CD4-positive, alpha-beta T cell treated with Interleukin-17A for 1 hour (primary cell): ENCODE measurements around the gene VARS2.
"Not testable (repeated sequence)": the region's sequence is repeated elsewhere in the genome, so short reads cannot be mapped to it uniquely, and the experiment has no call there.

ENCODE experiments used
- DNase-seq: peaks from one replicate; pipeline ENCODE4 v3.0.0-alpha.2; 2020

Gene VARS2

DNA sequence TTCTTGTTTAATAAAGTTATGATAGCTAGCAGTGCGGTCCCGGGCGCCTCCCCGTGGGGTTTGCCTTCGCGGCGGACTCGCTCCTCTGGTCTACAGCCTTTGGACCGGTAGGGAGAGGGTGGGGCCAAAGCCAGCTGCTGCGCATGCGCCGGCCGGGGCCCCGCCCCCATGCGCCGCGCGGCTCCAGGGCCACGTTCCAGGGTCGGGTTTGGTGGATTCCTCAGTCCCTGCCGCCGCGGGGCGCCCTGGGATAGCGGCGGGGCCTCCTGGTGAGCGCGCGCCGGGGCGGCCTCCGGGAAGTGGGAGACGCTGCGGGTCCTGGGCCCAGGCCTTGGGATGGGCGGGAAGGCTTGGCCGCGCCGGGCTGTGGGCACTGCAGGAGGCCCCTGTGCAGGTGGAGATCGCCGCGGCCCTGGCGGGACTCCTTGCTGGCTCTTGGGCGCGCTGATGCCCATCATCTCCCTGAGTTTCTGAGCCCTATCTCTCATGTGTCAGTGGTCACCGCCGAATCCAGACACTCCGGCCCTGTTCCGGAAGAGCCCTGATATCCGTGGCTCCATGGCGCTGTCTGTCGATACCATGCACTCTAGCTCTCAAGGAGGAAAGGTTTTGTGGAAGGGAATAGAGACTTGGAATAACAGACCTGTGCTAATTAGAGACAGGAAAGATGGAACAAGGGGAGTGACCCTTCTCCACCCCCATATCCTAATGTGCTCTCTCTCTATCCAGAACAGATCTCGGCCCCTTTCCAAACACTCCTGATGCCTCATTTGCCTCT, at the start of gene VARS2:
VARS2 (plus strand) TSS at position 163 of the 778 bp plus-strand sequence; CDS start at position 762, 599 bp downstream.
- DNase-seq: peak; percentile 92

DNA sequence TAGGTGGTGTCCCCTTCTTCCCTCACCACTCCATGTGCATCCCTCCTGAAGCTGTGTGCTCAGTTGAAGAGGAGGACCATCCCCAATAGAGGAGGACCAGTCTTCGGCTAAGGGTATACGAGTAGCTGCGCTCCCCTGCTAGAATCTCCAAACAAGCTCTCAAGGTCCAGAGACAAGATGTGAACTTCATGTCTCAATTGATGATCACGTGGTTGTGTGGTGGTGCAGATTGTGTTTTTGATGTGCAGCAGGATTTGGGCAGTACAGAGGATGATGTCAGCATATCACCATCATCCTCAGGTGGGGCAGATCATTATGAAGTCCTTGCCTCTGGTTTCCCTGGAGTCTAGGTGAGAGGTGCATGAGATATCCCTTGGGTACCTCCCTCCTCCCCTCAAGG, 49.7 kb upstream of the VARS2 start:
- DNase-seq: no peak

DNA sequence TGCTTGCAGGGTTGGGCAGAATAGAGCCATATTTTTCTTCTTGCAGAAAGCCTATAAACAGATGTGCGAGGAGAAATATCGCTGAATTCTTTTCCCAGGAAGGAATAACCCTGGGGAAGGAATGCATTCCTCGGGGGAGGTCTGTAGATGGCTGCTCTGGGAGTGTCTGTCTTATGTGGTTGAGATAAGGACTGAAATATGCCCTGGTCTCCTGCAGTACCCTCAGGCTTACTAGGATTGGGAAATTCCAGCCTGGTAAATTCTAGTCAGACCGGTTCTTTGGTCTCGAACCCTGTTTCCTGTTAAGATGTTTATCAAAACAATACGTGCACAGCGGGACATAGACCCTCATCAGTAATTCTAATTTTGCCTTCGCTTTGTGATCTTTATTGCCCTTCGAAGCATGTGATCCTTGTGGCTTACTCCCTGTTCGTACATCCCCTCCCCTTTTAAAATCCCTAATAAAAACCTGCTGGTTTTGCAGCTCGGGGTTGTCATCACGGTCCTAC, 44.7 kb upstream of the VARS2 start:
- DNase-seq: not testable (repeated sequence)

DNA sequence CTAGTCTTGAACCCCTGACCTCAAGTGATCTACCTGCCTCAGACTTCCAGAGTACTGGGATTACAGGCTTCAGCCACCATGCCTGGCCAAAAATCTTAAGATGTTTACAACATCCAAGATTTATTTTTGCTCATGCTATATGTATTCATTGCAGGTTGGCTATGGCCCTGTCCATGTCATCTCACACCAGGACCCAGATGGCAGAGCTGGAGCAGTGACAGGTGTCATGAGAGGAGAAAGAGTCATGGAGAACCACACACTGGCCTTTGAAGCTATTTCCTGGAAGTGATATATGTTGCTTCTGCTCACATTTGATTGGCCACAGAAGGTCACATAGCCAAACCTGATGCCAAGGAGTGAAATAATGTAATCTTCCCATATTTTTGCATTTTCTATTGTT, 43.5 kb upstream of the VARS2 start:
- DNase-seq: no peak

DNA sequence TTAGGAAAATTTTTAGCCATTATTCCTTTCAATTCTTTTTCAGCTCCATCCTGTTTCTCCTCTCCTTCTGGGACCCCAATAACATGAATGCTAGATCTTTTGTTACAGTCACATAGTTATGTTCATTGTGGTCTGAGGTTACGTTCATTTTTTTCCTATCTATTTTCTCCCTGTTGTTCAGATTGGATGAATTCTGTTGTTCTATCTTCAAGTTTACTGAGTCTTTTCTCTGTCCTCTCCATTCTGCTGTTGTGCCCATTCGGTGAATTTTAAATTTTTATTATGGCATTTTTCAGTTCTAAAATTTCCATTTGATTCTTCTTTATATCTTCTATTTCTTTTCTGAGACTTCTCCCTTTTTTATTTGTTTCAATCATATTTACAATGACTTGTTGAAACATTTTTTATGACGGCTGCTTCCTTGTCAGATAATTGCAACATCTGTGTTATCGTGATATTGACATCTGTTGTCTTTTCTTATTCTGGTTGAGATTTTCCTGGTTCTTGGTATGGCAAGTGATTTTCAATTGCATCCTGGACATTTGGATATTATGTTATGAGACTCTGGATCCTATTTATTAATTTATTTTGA, 42.4 kb upstream of the VARS2 start:
- no peak for DNase-seq

DNA sequence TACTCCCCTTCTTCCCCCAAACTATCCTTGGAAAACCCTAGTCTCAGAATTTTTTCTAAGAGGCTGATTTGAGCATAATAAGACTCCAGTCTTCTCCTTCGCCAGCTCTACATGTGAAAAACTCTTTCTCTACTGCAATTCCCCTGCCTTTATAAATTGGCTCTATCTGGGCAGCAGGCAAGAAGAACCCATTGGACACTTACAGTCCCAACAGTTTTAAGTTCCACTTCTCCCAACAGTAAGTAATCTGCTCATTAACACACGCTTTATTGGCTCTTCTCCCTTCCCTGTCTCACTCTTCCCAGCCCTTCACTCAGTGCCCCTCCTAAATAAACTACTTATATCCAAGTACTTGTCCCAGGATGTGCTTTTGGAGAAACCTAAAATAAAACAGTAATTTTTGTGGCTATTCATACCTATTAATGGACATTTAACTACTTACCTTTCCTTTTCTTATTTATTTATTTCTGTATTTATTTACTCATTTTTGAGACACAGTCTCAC, 40.8 kb upstream of the VARS2 start:
- DNase-seq: no peak

DNA sequence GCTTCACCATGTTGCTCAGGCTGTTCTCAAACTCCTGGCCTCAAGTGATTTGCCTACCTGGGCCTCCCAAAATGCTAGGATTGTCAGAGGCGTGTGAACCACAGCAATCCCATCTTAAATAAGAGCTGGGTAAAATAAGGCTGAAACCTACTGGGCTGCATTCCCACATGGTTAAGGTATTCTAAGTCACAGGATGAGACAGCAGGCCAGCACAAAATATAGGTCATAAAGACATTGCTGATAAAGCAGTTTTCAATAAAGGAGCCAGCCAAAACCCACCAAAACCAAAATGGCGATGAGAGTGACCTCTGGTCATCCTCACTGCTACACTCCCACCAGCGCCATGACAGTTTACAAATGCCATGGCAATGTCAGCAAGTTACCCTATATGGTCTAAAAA, 40.2 kb upstream of the VARS2 start:
- DNase-seq: not testable (repeated sequence)

DNA sequence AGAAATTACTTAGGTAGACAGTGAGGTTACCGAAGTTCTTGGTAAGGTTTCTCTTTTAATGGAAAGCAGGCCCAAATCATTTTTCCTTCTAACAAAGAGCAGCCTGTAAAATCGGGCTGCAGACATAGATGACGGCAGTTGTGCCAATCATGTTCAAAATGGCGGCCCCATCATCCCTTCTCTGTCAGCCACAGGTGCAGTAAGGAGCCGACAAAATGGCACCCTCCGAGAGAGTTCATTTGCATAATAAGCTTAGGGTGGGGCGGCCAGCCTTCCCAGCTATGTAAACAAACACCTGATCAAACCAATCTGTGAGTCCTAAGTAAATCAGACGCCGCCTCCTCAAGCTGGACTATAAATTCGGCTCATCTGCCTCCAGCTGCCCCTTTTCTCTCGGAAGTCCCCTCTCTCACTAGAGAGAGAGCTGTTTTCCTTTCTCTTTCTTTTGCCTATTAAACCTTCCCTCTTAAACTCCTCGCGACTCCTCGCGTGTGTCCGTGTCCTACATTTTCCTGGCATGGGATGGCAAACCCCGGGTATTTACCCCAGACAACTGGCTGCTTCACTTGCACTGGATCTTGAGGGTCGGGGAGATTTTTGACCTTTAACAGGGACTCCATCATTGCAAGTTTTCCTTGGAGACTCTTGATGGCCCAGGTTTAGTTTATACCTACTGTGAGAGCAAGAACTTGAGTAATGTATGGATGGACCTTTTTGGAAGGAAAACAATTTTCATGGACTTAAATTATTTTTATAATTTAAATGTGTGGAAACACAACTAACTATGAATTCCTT, 38.6 kb upstream of the VARS2 start:
- no peak for DNase-seq

DNA sequence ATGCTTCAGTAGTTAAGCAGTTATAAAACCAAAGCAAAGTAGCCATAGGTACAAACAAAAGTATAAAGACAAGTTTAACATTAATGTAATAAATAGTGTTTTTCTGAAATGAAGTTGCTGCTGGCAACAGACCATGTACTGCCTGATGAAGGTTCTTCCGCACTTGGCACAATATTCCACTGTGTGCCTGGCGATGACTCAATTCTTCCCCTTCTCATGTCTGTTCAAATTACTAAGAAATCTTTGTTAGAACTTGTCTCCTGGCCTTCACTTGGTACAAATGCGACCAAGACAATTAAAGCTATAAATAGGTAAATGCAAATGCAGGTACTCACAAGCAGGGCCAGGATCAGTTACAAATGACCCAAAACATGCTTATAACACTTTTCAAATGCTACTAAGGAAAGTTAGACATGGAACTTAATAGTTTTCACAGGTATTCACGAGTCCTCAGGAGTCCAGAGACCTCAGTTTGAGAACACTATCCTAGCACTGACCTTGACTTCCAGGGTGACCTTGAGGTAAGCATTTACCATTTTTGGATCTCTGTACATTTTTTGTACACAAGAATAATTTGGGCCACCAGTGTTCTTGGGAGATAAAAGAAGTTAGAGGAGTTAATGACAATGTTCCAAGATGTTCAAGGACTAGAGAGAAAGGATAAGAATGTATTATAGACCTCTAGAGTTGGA, 37.9 kb upstream of the VARS2 start:
- DNase-seq: no peak

DNA sequence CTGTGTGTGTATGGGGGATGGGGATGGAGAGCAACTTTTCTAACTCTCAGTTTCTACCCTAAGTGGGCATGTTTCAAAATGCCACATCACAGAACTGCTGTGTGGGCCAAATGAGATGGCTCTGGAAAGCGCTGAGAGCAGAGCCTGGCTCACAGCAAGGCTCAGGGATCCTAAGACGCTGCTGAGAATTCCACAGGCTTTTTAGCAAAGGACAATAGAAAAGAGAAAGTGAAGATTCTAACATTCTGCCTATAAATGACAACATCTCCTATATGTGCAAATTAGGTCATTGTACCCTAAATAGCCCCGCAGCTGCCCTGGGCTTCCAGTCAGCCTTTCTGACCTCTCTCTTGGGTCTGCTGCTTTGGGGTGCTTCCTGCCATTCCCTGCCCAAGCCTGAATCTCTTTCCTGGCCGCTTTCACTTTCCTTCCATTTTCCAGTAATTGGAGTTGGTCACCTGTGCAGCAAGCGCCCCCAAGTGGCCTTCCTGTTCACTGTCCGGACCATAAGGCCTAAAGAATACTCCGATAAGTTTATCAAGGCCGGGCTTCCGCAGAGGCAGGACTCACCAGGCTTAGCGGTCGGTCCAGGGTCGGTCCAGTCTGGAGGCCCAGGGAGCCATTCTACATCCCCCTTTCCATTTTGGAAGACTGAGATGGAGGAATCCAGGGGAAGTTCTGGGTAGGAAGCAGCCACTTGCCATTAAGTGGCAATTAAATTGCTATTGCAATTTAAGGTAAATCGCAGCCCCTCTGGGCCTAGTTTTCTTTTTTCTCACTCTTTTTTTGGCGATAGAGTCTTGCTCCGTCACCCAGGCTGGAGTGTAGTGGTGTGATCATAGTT, 36.4 kb upstream of the VARS2 start:
- DNase-seq: peak; percentile 82

DNA sequence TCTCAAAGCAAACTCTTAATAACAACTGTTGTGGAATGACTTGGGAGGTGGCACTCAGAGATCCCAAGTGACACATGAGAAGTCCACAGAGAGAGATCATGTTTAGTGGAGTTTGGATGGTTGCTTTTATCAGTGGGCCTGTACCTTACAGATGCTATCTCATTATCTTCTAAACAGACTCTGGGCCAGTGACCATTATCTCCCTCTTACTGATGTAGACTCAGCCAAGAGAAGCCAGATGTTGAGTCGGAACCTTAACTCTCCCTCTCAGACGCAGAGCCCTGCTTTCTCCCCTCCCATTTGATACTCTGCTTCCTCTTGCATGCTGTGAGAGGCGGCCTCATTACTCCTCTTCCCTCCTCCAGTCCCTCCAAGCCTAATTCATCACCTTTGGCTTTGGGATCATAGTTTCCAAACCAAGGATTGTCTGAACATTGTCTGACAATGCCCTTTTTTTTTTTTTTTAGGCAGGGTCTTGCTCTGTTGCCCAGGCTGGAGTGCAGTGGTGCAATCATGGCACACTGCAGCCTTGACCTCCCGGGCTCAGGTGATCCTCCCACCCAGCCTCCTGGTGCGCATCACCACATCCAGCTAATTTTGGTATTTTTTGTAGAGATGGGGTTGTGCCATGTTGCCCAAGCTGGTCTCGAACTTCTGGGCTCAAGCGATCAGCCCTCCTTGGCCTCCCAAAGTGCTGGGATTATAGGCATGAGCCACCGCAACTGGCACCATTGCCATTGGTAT, 34.2 kb upstream of the VARS2 start:
- no peak for DNase-seq

DNA sequence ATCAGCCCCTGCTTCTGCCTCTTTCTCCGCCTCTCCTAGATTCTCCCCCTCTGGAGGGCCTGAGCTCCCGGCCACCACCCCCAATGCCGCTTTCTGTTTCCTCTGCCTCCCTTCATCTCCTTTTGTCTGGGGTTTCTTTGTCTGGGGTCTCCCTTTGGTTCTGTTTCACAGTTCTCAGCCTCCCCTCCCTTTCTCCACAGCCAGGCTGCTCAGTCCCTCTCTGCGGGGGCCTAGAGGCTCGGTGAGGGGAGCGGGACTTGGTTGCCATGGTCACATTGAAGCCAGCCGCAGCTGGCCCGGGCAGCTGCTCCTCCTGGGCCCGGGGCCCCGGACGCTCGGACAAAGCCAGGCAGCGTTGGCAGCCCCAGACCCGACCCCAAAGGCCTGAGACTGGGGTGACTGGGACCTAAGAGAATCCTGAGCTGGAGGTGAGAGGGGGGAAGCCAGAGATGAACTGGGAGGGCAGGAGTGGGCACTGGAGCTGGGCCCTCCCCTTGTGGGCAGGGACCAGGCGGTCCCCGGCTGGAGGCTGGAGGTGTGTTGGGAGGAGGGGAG, 33.3 kb upstream of the VARS2 start:
- DNase-seq: no peak

DNA sequence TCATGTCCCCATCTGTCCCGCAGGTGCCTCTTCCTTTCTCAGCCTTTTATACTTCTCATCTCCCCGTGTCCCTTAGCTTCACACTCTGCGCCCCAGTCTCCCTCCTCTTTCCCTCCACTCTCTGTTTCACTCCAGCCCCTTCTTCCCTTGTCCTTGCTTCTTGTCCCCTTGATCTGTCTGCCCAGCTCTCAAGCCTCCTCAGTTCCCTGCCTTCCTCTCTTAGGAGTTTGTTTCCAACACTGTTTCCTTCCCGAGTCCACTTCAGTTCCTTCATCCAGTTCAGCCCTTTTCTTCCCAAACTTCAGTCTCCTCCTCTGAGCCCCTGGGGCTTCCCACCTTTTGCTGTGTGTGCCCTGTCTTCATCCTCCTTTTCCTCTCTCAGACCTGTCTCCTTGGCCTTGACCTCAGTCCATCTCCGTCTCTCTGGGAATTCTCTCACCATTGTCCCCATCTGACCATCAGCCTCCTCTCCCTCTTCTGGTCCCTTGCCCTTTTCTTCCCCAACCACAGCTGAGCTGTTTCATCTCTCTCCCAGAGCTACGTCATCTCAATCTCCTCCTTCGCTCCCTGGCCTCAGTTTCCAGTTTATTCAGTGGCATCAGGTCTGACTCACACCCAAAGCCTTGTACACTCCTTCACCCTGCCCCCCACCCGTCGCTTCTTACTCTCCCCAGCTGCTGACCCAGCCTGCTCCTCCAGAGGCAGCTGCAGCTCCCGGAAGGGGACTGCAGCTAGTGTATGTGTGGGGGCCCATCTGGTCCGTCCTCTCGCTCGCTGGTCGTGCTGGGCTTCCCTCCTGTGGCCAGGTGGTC, 32.4 kb upstream of the VARS2 start:
- DNase-seq: no peak

DNA sequence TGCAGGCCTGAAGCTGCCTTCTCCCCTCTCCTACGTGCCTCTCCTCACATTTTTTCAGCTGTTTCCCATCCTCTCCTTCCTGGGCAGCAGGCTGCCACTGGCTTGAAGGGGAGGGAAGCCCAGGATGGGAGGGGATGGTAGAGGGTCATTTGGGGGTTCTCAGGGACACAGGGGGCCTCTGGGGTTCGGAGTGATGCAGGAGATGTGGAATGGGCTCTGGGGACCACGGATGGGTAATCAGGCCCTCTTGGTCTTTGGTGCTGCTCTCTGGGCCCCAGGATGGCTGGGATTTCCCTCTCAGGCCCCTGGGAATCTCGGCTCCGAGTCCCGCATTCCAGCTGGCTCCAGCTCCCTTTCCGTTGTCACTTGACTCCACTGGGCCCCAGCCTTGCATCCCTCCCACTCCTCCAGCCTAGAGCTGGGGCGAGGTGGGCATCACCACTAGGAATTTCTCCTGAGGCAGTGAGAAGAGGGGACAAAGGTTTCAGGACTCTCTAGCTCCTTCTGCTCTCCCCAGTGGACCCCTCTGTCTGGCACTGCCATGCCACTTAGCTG, 31.8 kb upstream of the VARS2 start:
- DNase-seq: no peak

DNA sequence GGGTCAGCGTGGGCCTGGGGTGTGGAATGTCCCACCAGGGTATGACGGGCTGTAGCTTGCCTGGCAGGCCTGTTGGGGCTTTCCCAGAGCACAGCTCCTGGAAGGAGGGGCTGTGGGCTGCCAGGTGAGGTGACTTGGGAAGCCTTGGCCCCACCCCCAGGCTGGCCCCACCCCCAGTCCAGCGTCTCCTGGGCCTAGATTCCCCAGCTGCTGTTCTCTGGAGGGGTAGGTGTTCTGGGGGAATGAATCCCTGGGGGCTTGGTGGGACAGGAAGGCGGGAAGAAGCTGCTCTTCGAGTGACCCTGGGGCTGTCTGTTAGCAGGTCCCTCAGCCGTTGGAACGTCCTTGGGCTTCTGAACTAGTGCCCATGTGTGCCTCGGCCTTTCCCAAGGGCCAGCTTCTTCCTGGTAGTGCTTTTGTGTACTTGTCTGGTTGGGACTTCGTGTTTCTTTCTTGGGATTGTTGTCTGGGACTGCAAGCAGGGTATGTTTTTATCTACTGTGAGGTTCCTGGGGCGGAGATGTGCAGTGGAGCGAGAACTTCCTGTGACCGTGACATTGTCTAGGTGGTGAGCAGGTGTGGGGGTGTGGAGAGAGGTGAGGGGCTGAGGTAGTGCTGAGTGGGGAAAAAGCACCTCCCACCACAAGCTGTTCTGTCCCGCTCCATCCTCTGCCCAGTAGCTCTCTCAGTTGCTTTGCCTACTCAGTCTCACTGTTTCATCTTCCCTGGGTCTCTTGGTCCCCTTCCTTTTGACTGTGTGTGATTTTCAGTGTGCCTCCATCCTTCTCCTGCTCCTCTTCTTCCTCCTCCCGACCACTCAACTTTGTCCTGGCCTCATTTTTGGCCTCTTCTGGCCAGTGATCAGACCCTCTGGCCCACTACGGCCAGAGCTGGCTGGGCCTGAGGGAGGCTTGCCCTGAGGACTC, 31.0 kb upstream of the VARS2 start:
- peak; percentile 7 for DNase-seq

DNA sequence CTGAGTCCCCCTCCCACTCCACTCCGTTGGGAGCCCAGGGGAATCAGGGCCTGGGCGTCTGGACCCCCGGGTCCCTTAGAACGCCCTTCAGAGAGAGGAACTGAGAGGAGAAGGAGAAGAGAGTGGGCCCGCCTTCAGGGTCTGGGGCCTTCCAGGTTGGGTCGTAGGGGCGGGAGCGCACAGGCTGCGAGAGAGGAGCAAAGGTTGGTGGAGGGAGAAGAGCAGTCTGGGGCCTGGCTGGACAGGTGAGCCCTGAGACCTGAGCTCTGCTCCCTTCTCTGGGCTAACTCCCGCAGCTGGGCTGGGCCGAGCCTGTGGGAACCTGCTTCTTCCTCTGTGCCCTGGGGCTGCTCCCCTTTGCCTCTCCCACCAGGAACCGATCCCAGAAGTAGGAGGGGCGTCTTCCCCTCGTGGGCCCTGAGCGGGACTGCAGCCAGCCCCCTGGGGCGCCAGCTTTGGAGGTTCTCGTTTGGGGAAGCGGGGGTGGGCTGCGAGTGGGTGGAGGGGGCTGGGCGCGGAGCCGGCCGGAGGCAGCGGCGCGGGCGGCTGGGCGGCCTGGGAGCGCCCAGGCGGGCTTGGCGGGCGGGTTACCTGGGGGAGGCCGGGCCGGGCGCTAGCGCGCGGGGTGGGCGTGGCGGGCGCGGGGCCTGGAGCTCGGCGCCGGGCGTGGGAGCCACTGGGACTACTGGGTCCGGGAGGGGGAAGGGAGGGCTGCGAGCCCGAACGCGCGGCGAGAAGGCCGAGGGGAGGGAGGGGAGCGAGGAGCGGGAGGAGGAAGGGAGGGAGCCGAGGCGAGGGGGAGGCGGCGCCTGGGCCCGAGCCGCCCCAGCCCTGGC, 30.1 kb upstream of the VARS2 start, which contains the start of gene DDR1:
DDR1 (plus strand) TSS at position 835 of the 836 bp plus-strand sequence. CDS start 4,211 bp downstream, outside the sequence.
- peak; percentile 54 for DNase-seq
